Measurements from ENCODE around the gene TMEM200A.
"Not testable (repeated sequence)": the region's sequence is repeated elsewhere in the genome, so short reads cannot be mapped to it uniquely, and the experiment has no call there.

The TMEM200A gene

GRCh38 chr6:130365166-130366106, at the start of gene TMEM200A:
TSS of gene TMEM200A (plus strand) at chr6:130366017. CDS start at chr6:130440423, 74,406 bp downstream.
- peaks cover 16% of the 10 kb centered on the region for H3K4me1 Mint-ChIP-seq
- peaks cover under 1% of the 10 kb centered on the region for H3K9me3 Mint-ChIP-seq
- H3K27me3 Mint-ChIP-seq = peaks cover 60% of the 10 kb centered on the region
- peak within 1 kb of the TSS; percentile 67 for H3K4me3 Mint-ChIP-seq
- H3K27ac Mint-ChIP-seq = no peak within 1 kb of the TSS
- H3K36me3 Mint-ChIP-seq = no peaks in the 10 kb centered on the region
- ATAC-seq = peak; percentile 57

DNA sequence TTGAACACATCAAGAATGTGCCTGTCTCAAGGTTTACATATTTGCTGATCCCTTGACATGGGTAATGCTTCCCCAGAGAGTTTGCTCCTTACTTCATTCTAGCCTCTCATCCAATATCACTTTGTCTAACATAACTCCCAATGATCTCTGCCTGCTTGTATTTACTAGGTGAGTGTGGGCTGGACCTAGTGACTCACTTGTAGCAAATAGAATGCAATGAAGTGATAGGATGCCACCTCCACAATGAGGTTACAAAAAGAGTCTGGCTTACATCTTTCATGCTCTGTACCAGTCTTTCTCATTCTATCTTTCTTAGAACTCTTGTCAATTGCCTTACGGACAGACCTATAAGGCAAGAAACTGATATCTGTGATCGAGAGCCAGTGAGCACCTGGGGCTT, 44.9 kb upstream of the TMEM200A start:
- ATAC-seq = no peak
- Mint-ChIP-seq H3K36me3 (no peaks in the 10 kb centered on the region), H3K4me3 (no peak overlapping the region), H3K27me3 (no peaks in the 10 kb centered on the region), H3K4me1 (no peaks in the 10 kb centered on the region), H3K27ac (no peak overlapping the region), H3K9me3 (no peaks in the 10 kb centered on the region)

- Mint-ChIP-seq H3K4me3 (no peak overlapping the region), H3K9me3 (no peaks in the 10 kb centered on the region), H3K4me1 (no peaks in the 10 kb centered on the region), H3K36me3 (no peaks in the 10 kb centered on the region), H3K27ac (no peak overlapping the region), H3K27me3 (no peaks in the 10 kb centered on the region)
- ATAC-seq = no peak
Observed at GRCh38 chr6:130322673-130323268, 43.0 kb upstream of the TMEM200A start.

DNA sequence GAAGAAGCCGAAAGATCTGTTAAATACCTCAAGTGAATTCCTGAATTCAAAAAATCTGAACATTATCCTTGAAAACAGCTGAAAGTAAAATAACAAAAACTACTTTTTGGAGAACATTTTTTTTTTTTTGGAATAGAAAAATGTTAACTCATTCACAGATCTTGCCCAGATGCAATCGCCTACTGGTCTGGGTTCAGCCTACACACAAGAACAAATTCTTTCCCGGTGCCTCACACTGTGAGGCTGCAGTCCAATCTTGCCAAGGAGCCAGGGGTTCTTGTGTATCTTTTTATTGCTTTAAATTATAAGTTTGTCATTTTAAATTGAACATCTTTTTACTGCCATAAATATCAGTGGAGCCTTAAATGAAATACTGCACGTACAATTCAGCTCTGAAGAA, 41.2 kb upstream of the TMEM200A start:
- H3K4me3 Mint-ChIP-seq = no peak overlapping the region
- H3K27me3 Mint-ChIP-seq = no peaks in the 10 kb centered on the region
- no peak overlapping the region for H3K27ac Mint-ChIP-seq
- no peak for ATAC-seq
- no peaks in the 10 kb centered on the region for H3K4me1 Mint-ChIP-seq
- peaks cover 2% of the 10 kb centered on the region for H3K9me3 Mint-ChIP-seq
- H3K36me3 Mint-ChIP-seq = no peaks in the 10 kb centered on the region

DNA sequence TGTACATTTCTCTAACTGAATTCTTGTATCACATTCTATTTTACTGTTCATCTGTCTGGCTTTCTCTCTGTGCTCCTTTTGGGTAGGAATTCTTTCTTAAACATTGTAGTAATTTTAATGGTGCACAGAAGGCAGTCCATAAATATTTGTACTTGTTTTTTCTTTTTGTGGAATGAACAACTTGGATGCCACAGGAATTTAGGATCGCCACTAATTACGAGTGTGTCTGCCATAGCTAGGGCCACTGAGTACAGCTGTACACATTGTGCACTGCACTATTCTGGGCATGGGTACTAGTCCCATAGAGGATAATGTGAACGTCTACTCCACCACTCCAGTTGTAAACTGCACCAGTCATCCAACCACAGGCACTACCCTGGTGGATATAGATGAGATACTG, 39.3 kb upstream of the TMEM200A start:
- H3K4me3 Mint-ChIP-seq = no peak overlapping the region
- ATAC-seq = no peak

DNA sequence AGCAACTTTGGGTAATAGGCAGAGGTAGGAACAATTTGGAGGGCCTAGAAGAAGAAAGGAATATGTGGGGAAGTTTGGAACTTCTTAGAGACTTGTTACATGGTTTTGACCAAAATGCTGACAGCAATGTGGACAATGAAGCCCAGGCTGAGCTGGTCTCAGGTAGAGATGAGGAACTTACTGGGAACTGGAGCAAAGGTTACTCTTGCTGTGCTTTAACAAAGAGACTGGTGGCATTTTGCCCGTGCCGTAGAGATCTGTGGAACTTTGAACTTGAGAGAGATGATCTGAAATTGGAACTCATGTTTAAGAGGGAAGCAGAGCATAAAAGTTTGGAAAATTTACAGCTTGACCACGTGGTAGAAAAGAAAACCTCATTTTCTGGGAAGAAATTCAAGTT, 28.3 kb upstream of the TMEM200A start:
- H3K9me3 Mint-ChIP-seq = peaks cover 14% of the 10 kb centered on the region
- no peaks in the 10 kb centered on the region for H3K4me1 Mint-ChIP-seq
- peaks cover 10% of the 10 kb centered on the region for H3K27me3 Mint-ChIP-seq
- ATAC-seq = no peak
- H3K27ac Mint-ChIP-seq = no peak overlapping the region
- H3K36me3 Mint-ChIP-seq = no peaks in the 10 kb centered on the region
- H3K4me3 Mint-ChIP-seq = no peak overlapping the region

More for the DNA sequence above, 39.3 kb upstream of the TMEM200A start:
- peaks cover 2% of the 10 kb centered on the region for H3K9me3 Mint-ChIP-seq
- no peaks in the 10 kb centered on the region for H3K27me3 Mint-ChIP-seq
- no peaks in the 10 kb centered on the region for H3K36me3 Mint-ChIP-seq
- H3K4me1 Mint-ChIP-seq = no peaks in the 10 kb centered on the region
- no peak overlapping the region for H3K27ac Mint-ChIP-seq

- not testable (repeated sequence) for H3K36me3 Mint-ChIP-seq, H3K4me3 Mint-ChIP-seq, ATAC-seq, H3K4me1 Mint-ChIP-seq, H3K9me3 Mint-ChIP-seq, H3K27ac Mint-ChIP-seq
- peaks cover 14% of the 10 kb centered on the region for H3K27me3 Mint-ChIP-seq
Observed at GRCh38 chr6:130346324-130346723, 19.5 kb upstream of the TMEM200A start.

DNA sequence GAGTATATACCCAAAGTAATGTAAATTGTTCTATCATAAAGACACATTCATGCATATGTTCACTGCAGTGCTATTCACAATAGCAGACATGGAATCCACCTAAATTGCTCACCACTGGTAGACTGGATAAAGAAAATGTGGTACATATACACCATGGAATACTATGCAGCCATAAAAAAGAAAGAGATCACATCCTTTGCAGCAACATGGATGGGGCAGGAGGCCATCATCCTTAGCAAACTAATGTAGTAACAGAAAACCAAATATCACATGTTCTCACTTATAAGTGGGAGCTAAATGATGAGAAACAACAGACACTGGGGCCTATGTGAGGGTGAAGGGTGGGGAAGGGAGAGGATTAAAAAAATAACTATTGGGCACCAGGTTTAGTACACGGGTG, 11.5 kb upstream of the TMEM200A start:
- Mint-ChIP-seq H3K4me1 (no peaks in the 10 kb centered on the region), H3K27ac (no peak overlapping the region), H3K9me3 (no peaks in the 10 kb centered on the region), H3K4me3 (no peak overlapping the region), H3K27me3 (no peaks in the 10 kb centered on the region), H3K36me3 (no peaks in the 10 kb centered on the region)
- ATAC-seq = no peak

GRCh38 chr6:130355572-130355971, 10.2 kb upstream of the TMEM200A start:
- ATAC-seq = no peak
- H3K36me3 Mint-ChIP-seq = no peaks in the 10 kb centered on the region
- H3K27ac Mint-ChIP-seq = no peak overlapping the region
- peaks cover 4% of the 10 kb centered on the region for H3K9me3 Mint-ChIP-seq
- H3K4me1 Mint-ChIP-seq = no peaks in the 10 kb centered on the region
- H3K27me3 Mint-ChIP-seq = peaks cover 12% of the 10 kb centered on the region
- no peak overlapping the region for H3K4me3 Mint-ChIP-seq

DNA sequence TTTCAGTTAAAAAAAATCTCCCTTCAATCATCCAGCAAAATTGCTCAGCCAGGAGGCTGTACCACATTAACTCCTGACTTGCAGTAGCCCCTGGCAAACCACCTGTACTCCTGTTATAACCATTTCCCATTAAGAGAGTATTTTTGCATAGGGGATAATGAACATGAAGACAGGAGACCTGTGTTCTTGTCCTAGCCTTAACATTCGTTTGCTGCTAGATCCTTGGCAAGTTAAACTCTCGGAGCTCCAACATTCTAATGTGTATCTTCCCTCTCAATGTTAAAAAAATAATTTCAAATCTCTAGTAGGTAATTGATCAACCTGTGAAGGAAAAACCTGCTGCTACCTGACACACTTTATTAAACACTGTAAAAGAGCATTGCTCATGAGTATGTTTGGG, 8.4 kb upstream of the TMEM200A start:
- Mint-ChIP-seq H3K36me3 (no peaks in the 10 kb centered on the region), H3K4me1 (no peaks in the 10 kb centered on the region), H3K9me3 (peaks cover 4% of the 10 kb centered on the region), H3K4me3 (no peak overlapping the region), H3K27ac (no peak overlapping the region), H3K27me3 (peaks cover 19% of the 10 kb centered on the region)
- ATAC-seq = no peak

GRCh38 chr6:130359736-130360135, 6.1 kb upstream of the TMEM200A start:
- H3K4me1 Mint-ChIP-seq = peaks cover 3% of the 10 kb centered on the region
- H3K9me3 Mint-ChIP-seq = peaks cover 4% of the 10 kb centered on the region
- ATAC-seq = no peak
- H3K27me3 Mint-ChIP-seq = peaks cover 39% of the 10 kb centered on the region
- no peak overlapping the region for H3K4me3 Mint-ChIP-seq
- no peaks in the 10 kb centered on the region for H3K36me3 Mint-ChIP-seq
- H3K27ac Mint-ChIP-seq = no peak overlapping the region

- no peak for ATAC-seq
- peaks cover 16% of the 10 kb centered on the region for H3K4me1 Mint-ChIP-seq
- H3K27me3 Mint-ChIP-seq = peaks cover 53% of the 10 kb centered on the region
- no peaks in the 10 kb centered on the region for H3K36me3 Mint-ChIP-seq
- peaks cover 4% of the 10 kb centered on the region for H3K9me3 Mint-ChIP-seq
- no peak overlapping the region for H3K4me3 Mint-ChIP-seq
- no peak overlapping the region for H3K27ac Mint-ChIP-seq
Observed at GRCh38 chr6:130362128-130362527, 3.7 kb upstream of the TMEM200A start.

GRCh38 chr6:130364224-130364780, 1.5 kb upstream of the TMEM200A start:
- Mint-ChIP-seq H3K9me3 (peaks cover 4% of the 10 kb centered on the region), H3K27ac (no peak overlapping the region), H3K27me3 (peaks cover 70% of the 10 kb centered on the region), H3K4me3 (no peak overlapping the region), H3K36me3 (no peaks in the 10 kb centered on the region), H3K4me1 (peaks cover 16% of the 10 kb centered on the region)
- ATAC-seq = no peak

- H3K36me3 Mint-ChIP-seq = no peaks in the 10 kb centered on the region
- H3K4me1 Mint-ChIP-seq = peaks cover 16% of the 10 kb centered on the region
- peaks cover 51% of the 10 kb centered on the region for H3K27me3 Mint-ChIP-seq
- H3K4me3 Mint-ChIP-seq = peak overlapping the region; percentile 67
- H3K9me3 Mint-ChIP-seq = no peaks in the 10 kb centered on the region
- H3K27ac Mint-ChIP-seq = no peak overlapping the region
- peak; percentile 66 for ATAC-seq
Observed at GRCh38 chr6:130366107-130367005, 539 bp downstream of the TMEM200A start.

DNA sequence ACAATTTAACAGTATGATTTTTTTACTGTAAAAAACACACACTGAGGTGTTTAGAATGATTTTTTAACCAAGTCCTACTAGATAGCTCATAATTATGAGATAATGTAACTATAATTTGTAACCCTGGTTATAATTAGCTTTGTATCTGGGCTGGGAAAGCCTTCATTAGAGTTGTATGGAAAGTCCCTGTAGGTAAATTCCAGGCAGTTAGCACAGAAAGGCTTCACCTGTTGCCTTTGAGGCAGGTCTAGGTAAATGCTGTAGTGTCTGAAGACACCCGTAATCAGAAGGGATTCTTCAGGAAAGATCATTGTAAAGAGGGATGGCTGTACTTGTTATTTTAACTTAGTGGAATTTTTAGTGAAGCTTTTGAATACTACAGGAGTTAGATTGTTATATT, 1.9 kb downstream of the TMEM200A start:
- no peak overlapping the region for H3K4me3 Mint-ChIP-seq
- no peak overlapping the region for H3K27ac Mint-ChIP-seq
- H3K27me3 Mint-ChIP-seq = peaks cover 51% of the 10 kb centered on the region
- H3K36me3 Mint-ChIP-seq = no peaks in the 10 kb centered on the region
- no peak for ATAC-seq
- peaks cover 16% of the 10 kb centered on the region for H3K4me1 Mint-ChIP-seq
- H3K9me3 Mint-ChIP-seq = no peaks in the 10 kb centered on the region

Measured in stimulated activated memory B cell treated with anti-CD40 and anti-IgM and Interleukin-4, amounts not matched to agents 10 μg/mL and 1 μg/mL and 100 μg/mL, for 72 hours (primary cell).